Measurements from ENCODE around the gene TRAK1.

TRAK1 gene

DNA sequence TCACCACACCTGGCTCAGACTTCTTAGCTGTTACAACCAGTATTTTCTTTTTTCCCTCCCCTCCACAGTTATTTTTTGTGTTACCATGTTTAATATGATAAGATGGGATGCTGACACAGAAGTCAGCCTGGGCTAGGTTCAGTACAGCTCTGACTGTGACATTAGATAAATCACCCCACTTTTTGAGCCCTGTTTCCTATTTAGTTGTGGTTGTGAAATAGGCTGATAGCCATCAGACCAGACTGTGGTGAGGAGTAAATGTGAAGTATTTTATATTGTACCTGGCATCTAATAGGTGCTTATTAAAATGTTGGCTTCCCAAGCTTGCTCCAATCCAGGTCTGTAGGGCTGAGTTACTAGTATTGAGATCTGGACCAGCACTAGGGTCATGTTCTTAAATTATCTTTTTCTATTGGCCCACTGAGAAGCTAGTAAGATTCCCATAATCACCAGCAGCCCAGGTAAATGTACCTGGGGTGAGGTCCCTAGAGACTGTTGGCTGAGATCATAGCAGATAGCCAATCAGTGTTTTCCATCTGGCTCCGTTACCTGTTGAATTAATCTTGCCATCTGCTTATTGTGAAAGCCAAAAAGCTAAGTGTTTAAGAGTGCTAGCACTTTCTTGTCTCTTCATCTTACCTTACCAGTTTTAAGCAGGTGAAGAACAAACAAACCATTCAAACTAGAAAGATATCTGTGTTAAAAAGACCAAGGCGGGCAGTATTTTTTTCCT lies 113.9 kb downstream of the TRAK1 start:
- no peak for DNase-seq (ENCODE audit: low read depth in 2 of 2)

DNA sequence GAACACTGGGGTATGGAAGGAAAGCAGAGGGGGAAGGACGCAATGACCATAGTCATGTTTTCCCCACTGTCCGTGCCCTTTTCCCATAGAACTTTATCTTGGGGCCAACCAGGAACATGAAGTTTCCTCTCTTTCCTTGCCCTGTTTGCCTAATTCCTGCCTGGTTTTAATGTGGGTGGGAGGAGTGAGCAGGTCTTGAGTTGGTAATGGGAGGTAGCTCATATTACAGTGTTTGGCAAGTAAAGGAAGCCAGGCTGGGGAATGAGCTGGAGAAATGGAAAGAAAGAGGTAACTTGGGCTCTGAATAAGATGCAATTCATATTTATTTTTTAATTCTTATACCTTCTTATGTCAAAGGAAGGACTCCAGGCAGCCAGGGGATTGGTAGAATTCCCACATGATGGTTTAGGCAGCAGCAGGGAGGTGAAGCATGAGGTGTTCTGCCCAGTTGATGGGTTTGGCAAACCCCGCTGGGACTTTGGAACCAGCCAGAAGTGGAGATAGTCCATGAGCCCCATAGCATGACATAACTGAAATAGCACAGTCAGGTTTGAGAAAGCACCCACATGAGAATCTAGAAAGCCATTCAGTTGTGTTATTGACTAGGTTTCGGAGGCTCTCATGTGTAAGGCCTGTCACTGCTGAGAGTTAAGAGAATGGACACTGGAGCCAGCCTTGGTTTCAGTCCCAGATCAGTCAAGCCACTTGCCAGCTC lies 114.8 kb downstream of the TRAK1 start:
- no peak for DNase-seq (ENCODE audit: low read depth in 2 of 2)

DNA sequence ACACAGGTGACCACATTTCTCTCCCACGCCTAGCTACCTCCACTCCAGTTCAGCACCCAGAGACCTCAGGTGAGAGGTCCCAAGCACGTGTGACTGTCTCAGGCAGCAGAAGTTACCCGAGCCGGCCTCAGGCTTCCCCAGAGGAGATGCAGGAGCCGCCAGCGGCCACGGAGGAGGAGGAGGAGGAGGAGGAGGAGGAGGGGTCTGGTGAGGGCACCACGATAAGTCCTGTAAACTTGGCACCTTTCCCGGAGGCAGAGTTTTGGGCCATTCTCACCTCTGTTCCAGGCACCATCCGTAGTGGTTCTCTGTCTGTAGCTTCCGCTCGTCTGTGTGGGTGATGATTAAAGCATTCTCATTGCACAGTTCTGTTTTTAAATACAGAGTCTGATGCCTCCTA lies 118.8 kb downstream of the TRAK1 start:
- no peak for DNase-seq (ENCODE audit: low read depth in 2 of 2)

DNA sequence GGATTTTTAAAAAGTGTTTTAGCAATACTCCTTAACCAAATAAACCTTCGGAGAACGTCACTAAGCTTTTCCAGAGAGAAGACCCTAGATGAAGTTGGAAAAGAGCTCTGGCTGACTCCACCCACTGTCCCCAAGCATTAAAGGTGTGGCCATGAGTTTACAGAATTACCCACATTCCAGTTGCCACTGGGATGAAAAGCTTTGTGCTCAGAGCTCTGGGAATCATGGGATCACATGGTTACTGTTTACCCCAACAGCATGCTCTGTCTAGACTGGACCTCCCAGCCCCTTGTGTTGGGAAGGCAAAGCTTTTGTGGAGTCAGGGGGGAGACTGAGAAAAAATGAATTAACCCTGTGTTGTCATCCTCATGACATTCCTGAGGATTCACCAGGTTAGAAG lies 119.6 kb downstream of the TRAK1 start:
- DNase-seq (ENCODE audit: low read depth in 2 of 2): no peak

DNA sequence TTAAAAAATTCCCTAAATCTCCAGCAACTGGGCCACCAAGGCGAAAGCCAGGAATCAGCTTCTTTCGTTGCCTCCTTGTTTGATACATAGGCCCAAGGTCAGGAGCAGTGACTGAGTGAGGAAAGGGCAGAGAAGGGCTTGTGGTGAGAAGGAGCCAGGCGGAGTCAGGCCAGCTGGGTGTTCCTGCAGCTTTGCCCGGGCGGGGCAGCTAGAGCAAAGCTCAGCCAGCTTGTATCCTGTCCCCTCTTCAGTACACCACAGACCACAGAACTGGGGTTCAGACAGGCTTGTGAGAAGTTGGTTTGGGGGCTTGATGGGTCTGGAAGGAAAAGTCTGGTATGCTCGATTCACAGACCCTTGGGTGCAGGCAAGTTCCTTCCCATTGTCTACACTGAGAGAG lies 122.3 kb downstream of the TRAK1 start:
- DNase-seq (ENCODE audit: low read depth in 2 of 2): no peak

DNA sequence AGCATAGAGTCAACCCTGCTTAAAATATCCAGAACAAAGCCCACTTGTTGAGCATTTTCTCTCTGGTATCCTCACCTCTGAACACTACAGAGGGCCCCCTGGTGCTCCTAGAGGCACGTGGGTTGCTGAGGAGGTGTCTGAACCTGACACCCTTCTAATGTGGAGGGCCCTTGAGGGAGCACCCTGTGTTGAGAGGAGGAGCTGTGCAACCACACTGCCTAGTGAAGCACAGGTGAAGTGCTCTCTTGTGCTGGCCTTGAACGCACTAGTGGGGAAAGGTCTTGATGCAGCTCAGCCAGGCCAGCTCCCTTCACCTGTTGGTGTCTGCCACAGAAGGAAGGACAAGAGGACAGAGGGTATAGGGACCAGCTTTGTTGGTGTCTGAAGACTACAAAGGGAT lies 122.9 kb downstream of the TRAK1 start:
- no peak for DNase-seq (ENCODE audit: low read depth in 2 of 2)

DNA sequence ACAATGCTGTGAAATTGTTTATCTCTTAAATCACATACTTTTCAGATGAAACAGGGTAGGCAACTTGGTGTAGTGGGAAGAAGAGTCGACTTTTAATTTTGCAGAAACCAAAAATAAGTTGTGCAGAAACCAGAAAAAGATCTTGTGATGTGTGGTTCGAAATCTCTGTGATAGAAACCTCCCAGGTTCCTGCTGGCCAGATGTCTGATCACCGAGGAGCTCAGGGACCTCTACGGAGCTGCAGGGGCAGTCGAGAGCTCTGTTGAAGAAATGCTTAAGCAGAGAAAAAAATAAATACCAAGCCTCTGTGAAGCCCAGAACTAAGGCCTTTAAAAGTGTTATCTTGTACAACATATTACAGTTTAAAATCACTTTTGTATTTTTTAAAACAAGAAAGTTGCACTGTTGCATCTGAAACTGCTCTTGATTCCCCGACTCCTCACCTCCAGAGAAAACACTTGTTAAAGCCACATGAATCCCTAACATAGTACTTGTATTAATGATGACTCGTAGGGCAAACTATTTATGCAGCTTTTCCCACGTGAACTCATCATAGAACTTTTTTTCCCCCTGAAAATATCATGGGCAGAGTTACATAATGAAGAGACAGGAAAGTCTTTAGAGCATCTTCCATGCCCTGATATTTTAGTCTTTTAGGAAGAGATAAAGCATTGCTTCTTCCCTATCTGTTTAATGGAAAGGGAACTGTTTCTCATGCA lies 123.6 kb downstream of the TRAK1 start:
- DNase-seq (ENCODE audit: low read depth in 2 of 2): no peak

DNA sequence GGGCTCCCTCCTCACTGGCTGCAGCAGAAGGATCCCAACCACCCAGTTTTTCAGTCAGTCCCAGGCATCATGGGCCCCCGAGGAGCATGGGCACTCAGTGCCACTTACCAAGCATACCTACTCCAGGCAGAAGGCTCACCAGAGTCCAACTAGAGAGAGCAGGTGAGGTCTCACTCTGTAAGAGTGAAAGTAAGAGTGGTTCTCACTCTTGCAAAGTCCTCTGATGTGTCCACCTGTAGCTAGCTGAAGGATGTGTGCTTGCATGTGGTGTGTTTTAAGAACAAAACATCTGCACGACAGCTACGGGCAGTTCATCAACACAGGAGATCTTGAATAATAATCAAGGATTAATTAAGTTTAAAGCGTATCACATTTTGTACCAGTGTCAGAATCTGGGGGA lies 125.1 kb downstream of the TRAK1 start:
- no peak for DNase-seq (ENCODE audit: low read depth in 2 of 2)

DNA sequence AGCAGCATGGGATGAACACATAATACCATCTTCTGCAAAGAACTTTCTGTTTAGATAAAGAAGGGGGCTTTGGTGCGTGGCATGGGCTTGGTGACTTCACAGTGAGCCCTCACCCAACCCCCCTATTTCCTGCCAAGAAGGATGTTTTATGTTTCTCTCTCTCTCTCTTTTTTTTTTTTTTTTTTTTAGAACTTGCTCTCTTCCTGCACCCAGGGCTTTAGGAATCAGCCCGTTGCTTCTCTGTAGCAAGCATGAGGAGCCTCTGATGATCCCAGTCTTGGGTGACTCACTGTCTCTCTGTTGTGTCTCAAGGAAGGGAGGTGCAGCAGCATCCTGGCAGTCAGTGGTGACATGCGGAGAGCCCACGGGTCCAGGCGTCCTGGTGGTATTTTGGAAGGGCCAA lies 125.8 kb downstream of the TRAK1 start:
- DNase-seq (ENCODE audit: low read depth in 2 of 2): no peak

DNA sequence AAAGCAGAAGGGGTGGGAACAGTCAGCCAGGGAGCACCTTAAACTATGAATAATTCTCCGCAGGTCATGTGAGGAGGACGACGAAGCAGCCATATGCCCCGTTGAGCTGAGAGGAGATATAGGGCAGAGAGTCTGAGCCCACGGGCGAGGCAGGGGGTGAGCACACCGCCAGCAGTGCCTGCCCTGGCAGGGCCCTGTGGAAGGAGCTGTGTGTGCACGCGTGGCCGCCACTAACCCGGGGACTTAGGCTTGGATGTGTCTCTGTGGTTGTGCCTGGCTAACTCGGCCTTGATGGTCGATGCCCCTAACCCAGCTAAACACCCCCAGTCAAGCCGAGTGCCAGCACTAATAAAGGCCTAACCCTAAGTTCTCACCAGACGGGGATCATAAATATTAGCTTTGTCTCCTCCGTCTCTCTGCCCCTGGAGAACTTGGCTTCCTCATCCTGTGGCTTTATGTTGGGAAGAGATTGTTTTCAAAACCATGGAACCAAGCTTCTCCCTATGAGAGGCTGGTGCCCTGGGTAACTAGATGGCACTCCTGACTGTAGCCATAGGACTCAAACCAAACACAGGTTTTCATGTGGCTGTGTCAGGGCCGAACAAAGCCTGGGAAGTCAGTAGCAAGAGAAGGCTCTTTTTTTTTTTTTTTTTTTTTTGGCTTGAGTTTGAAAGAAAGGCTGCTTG lies 129.4 kb downstream of the TRAK1 start:
- no peak for DNase-seq (ENCODE audit: low read depth in 2 of 2)

DNA sequence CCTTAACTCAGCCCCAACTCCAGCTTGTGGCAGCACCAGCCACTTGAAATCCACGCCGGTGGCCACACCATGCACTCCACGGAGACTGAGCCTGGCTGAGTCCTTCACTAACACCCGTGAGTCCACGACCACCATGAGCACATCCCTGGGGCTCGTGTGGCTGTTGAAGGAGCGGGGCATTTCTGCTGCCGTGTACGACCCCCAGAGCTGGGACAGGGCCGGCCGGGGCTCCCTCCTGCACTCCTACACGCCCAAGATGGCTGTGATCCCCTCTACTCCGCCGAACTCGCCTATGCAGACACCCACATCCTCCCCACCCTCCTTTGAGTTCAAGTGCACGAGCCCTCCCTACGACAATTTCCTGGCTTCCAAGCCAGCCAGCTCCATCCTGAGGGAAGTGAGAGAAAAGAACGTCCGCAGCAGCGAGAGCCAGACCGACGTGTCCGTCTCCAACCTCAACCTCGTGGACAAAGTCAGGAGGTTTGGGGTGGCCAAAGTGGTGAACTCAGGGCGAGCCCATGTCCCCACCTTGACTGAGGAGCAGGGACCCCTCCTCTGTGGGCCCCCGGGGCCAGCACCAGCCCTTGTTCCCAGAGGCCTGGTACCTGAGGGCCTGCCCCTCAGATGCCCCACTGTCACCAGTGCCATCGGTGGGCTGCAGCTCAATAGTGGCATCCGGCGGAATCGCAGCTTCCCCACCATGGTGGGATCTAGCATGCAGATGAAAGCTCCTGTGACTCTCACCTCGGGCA lies 132.0 kb downstream of the TRAK1 start:
- DNase-seq (ENCODE audit: low read depth in 2 of 2): no peak

DNA sequence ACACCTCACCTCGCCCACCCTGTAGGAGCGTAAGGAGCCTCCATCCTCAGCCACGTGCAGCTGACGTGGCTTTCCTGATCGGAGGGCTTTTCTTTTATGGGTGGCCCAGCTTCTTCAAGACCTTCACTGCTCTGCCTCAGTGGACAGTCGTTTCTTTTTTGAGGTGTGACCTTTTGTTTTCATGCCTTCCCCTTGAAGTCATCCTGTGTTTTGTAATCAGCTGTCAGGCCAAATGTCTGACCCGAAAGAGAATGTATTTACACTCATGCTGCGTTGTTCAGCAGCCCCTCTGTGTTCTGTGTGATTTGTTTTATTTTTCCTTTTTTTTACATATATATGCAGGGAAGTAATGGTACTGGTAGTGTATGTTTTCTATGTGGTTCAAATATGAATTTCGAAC lies 133.0 kb downstream of the TRAK1 start:
- DNase-seq (ENCODE audit: low read depth in 2 of 2): no peak

DNA sequence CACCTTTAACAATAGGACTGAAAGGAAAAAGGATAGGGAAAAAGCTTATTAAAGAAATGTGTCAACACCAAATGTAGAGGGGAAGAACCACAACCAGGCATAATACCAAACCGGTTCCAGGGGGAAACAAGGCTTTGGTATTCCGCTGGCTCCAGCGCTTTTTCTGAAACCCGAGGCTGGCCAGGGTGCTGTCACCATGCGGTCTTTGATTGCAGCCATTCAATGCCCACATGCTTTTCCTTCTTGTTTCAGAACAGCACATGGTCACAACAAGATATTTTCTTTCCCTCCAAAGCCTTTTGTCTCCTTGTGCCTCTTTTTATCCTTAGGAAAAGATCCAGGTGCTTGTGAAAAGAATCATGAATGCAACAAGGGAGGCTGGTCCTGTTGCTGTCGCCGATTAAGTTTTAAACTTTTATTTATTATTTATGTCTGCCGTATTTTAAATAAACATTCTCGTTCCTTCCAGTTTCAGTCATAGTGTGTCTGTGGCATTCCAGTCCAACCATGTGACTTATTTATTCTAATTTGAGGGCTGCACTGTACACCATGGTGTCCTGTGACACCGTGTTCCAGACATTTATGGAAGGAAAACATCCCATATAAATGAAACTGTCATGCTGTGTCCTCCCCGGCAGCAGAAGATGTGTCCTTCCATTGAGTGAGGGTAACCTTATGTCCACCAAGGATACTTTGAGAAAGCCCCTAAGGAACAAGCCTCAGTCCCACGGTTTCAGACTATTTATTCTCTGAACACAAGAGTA lies 133.7 kb downstream of the TRAK1 start:
- no peak for DNase-seq (ENCODE audit: low read depth in 2 of 2)

DNA sequence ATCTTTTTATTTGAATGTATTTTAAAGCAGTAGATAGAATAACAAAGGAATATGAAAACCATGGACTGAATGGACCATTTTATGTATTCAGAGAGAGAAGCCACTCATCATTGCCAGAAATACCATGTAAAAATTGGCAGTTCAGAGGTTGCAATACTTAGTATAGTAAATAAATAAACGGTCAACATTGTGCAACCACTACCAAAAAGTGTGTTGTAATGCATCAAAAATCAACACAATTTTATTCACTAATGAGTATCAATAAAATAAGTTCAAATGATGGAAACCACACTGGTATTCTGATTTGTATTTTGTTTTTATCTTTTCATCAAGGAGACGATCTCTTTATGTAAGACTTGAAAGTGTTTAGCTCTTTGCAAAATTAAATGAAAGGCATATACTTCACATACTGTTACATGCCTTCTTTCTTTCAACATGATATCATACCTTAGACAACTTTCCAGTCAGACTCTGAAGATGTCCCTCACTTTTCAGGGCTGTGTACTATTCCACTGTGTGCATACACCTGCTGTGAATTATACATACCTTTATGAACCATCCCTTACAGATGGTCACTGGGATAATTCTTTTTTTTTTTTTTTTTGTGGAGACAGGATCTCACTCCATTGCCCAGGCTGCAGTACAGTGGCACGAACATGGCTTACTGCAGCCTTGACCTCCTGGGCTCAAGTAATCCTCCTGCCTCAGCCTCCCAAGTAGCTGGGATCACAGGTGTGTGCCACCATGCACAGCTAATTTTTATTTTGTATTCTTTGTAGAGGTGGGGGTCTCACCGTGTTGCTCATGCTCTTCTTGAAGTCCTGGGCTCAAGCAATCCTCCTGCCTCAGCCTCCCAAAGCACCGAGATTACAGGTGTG lies 134.6 kb downstream of the TRAK1 start:
- DNase-seq (ENCODE audit: low read depth in 2 of 2): no peak

DNA sequence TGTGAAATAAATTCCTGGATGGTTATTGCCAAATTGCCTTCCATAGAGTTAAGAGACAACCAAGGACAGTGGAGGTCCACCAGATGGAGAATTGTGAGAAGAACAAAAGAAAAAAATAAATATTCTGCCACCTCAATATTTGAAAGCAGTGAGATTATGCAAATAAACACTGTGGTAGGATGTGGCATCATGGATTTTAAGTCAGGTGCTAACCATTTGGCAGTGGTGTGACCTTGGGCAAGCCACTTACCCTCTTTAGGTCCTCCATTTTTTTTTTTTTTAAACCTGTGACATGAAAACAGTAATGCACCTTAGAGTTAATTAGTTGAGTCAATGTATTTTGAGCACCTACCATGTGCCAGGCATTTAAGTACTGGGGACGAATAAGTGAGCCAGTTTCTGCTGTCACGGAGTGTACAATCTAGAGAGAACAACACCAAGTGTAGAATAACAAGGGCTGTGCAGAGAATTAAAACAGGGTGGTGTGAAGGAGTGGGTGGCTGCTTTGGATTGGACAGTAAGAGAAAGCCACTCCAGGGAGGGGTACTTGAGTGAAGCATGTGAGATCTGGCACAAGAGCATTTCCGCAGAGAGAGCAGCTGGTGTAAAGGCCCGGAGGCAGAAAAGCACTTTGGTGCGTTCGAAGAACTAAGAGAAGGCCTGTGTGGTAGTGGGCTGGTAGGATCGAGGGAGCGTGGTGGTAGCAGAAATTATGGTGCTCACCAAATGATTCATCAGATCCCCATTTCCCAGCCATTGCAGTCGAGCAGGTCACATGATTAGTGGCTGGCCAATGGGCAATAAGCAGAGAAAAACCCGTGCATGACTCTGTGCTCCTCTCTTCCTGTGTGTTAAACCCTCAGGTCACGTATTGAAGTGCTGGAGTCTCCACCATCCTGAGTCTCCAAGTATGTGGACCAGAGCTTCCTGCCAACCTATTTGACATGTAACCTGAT lies 135.6 kb downstream of the TRAK1 start:
- DNase-seq (ENCODE audit: low read depth in 2 of 2): no peak

DNA sequence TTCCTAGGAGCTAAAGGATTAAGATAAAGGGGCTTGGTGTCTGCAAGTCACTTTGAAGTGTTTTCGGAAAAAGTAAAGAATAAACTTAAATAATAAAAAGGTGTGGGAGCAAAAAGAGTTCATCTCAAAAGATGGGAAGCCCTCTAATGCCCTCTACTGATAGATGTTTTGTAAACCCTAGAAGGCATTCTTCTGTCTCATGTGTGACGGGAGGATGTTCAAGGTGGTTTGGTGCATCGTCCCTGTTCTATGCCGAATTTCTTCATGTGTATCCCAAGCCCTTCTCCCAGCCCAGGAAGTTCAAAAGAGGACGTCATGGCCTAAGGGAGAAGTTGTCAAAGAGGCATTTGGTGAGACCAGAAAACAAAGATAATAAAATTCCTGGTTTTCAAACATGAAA lies 137.6 kb downstream of the TRAK1 start:
- DNase-seq (ENCODE audit: low read depth in 2 of 2): no peak

DNA sequence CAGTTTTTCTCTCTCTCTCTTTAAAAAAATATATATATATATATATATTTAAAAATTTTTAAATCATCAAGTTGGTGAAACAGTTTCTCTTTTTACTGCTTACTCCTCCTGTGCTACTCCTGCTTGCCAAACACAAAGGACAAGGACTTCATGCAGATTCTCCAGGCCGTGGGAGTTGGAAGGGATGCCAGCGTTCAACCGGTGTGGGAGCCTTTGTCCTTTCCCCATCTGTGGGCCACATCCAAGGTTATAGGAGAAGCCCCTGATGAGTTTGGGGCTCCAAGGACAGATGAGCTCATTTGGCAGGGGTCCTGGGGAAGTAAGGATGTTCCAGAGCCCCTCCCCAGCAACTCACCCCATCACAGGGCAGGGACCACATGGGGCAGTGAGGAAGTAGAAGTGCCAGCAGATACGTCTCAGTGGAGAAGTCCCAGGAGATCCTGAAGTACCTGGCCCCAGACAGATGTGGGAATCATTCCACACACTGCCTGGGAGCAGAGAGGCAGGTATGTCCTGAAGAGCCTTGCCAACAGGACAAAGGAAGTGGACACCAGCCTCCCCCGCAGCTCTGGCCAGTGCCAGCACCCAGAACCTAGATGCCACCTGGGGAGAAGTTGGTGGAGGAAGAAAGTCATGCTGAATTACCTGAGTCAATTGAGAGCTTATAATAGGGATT lies 138.2 kb downstream of the TRAK1 start:
- no peak for DNase-seq (ENCODE audit: low read depth in 2 of 2)
